Endothelial cell of umbilical vein (primary cell): Measurements from ENCODE around the gene ADH6. TPM values are rescaled to one million over a fixed set of nuclear protein-coding genes. Genes with fewer than 3 reads are reported as not detected.
"Not testable (repeated sequence)": the region's sequence is repeated elsewhere in the genome, so short reads cannot be mapped to it uniquely, and the experiment has no call there.

Experiments used
- BruUV-seq: library from RNA; stranded (reverse); fragments of 400-500 nt; replicated peaks from 2 replicates; lab custom pipeline; 2021; lab: Mats Ljungman, UMichigan
- CTCF ChIA-PET: fragments of 300-600, 350-600 bp; sonication (Branson Sonifier 250); formaldehyde crosslinking; loops from one replicate; lab custom pipeline; 2021; ENCODE audit warnings: antibody characterized with exemption, inconsistent platforms; lab: Charles Lee
- POLR2A ChIA-PET: fragments of 300-600, 350-600 bp; sonication (Branson Sonifier 250); formaldehyde crosslinking; loops from one replicate; lab custom pipeline; 2021; ENCODE audit warnings: antibody characterized with exemption, inconsistent platforms; lab: Charles Lee
- DNase-seq: peaks from one replicate; pipeline ENCODE4 v3.0.0-alpha.2; 2011; ENCODE audit warnings: low read depth, low spot score
- FAIRE-seq: peaks from 2 replicates; lab custom pipeline; 2011; peaks lifted over from hg19 to GRCh38; lab: Jason Lieb, UNC
- H2AFZ ChIP-seq: 2 replicates; pipeline ENCODE4 v1.6.0; 2012; ENCODE audit warnings: low read depth, low read length, control low read depth, inconsistent platforms
- H3K27ac ChIP-seq: 2 replicates; pipeline ENCODE4 v1.5.1; 2011; ENCODE audit warnings: low read depth, mild to moderate bottlenecking, control low read depth, low read length, moderate library complexity; ENCODE audit not compliant: insufficient read depth
- H3K27me3 ChIP-seq, 2 experiments: 2 replicates each; pipeline versions ENCODE4 v1.6.0 to v1.6.1; 2011; ENCODE audit warnings: low read length in 2 of 2, mixed read lengths in 1 of 2; ENCODE audit not compliant: control insufficient read depth in 2 of 2, insufficient read depth in 2 of 2
- H3K36me3 ChIP-seq, 2 experiments: 2 replicates in 1 of 2; 3 replicates in 1 of 2; pipeline ENCODE4 v1.5.1; 2011; ENCODE audit warnings: low read length in 2 of 2, mild to moderate bottlenecking in 1 of 2, moderate library complexity in 1 of 2; ENCODE audit not compliant: control insufficient read depth in 2 of 2, insufficient read depth in 2 of 2; ENCODE audit errors: extremely low read depth in 1 of 2
- H3K4me1 ChIP-seq: 3 replicates; pipeline ENCODE4 v1.5.1; 2011; ENCODE audit warnings: mild to moderate bottlenecking, low read length; ENCODE audit not compliant: control insufficient read depth, insufficient read depth; ENCODE audit errors: extremely low read depth
- H3K4me2 ChIP-seq: 2 replicates; pipeline ENCODE4 v1.6.1; 2011; ENCODE audit warnings: low read length, control low read depth, mixed read lengths; ENCODE audit not compliant: insufficient read depth
- H3K4me3 ChIP-seq, 3 experiments: fragments of 200-600 bp in 1 of 3; sonication (generic), shearing (Covaris generic) in 1 of 3; replicated peaks in 1 of 3; 2 replicates each; pipeline ENCODE4 v1.5.1; 2011 to 2016; ENCODE audit warnings: control low read depth in 3 of 3, low read length in 3 of 3, mild to moderate bottlenecking in 2 of 3, inconsistent platforms in 1 of 3, low read depth in 1 of 3, moderate library complexity in 1 of 3; ENCODE audit not compliant: insufficient read depth in 1 of 3
- H3K79me2 ChIP-seq: 2 replicates; pipeline ENCODE4 v1.6.0; 2012; ENCODE audit warnings: low read length, inconsistent platforms; ENCODE audit not compliant: control insufficient read depth, insufficient read depth
- H3K9ac ChIP-seq: replicated peaks from 2 replicates; pipeline ENCODE3; 2011; ENCODE audit warnings: low read length, control low read depth; ENCODE audit not compliant: insufficient read depth; ENCODE audit errors: extremely low read depth
- H3K9me1 ChIP-seq: replicated peaks from 3 replicates; pipeline ENCODE4 v1.6.0; 2011; ENCODE audit warnings: mild to moderate bottlenecking, low read length; ENCODE audit not compliant: control insufficient read depth, insufficient read depth; ENCODE audit errors: extremely low read depth
- H3K9me3 ChIP-seq: replicated peaks from 2 replicates; pipeline ENCODE4 v1.5.1; 2012; ENCODE audit warnings: low read length, inconsistent platforms; ENCODE audit not compliant: control insufficient read depth, insufficient read depth
- H4K20me1 ChIP-seq: replicated peaks from 2 replicates; pipeline ENCODE3; 2011; ENCODE audit warnings: mild to moderate bottlenecking, low read length; ENCODE audit not compliant: control insufficient read depth, insufficient read depth; ENCODE audit errors: extremely low read depth
- EZH2 ChIP-seq: IDR thresholded peaks from 2 replicates; pipeline ENCODE4 v1.6.1; 2012; ENCODE audit warnings: borderline replicate concordance, low read depth, mild to moderate bottlenecking, moderate library complexity, low read length, inconsistent platforms; ENCODE audit not compliant: severe bottlenecking
- GATA2 ChIP-seq: IDR thresholded peaks from 2 replicates; pipeline ENCODE4 v1.7.0; 2011; ENCODE audit warnings: low read depth, mild to moderate bottlenecking, moderate library complexity, mixed read lengths, low read length; ENCODE audit not compliant: insufficient read length, insufficient read depth
- POLR2AphosphoS5 ChIP-seq: IDR thresholded peaks from 2 replicates; pipeline ENCODE4 v1.6.1; 2012; ENCODE audit warnings: low read depth, mild to moderate bottlenecking, control low read depth, low read length, moderate library complexity; ENCODE audit not compliant: insufficient read depth
- dilution Hi-C: fragments of 300-500 bp; cut with MboI; formaldehyde crosslinking; loops from one replicate; pipeline ENCODE4 v1.15.0; 2019; ENCODE audit warnings: low sequenced_read_pairs; ENCODE audit not compliant: extremely low pct_ligation_motif_present
- intact Hi-C: fragments of 100-400 bp; cut with micrococcal nuclease; formaldehyde crosslinking; loops from one replicate; pipeline ENCODE4 v1.10.0; 2022
- polyA plus RNA-seq, 4 experiments: library from polyadenylated mRNA; depleted of rRNA in 3 of 4; stranded (reverse) in 3 of 4; unstranded in 1 of 4; fragments of >200 nt; gene quantifications; 2 replicates each; pipeline versions ENCODE4 v1.2.1 to v1.2.3, GENCODE V29; 2011 to 2012; ENCODE audit warnings: missing spikeins in 1 of 4
- total RNA-seq: library from RNA; stranded (reverse); gene quantifications from 2 replicates; pipeline ENCODE4 v1.2.3, GENCODE V29; 2021

ADH6 gene
- total and polyA plus RNA-seq, 2 donors (not counting 3 experiments of a cell fraction or from before 2014, with no cell fraction given), result not detected

DNA sequence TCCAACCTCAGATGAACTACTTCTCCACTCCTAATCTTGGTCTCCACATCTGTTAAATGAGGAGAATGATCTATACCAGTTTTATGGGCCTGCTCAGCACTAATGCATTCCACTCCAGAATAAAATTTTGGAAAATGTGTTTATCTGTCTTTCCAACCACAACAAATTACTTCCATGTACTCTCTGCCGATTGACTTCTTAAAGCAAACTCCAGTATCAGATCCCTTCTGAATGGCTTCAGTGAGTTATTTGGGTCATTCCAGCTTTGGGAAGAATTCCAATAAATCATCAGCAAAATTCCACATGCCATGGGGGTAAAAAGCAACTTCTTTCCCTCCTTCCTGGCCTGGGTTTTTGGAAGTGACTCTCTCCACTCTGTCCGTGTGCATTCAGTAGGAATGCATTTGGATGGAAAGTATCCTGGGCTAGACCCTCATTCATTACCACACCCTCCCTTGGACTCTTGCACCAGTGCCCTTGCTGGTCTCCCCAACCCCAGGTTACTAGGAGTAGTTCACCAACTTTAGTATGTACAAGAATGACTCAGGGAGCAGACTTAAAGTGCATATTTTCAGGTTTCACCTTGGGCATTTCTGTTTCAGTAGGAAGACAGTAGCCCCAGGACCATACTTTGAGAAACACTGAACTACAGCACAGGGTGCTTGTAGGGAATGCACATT, 15.4 kb upstream of the ADH6 start:
- Histone ChIP-seq H3K4me1 (no peaks in the 10 kb centered on the region), H2AFZ (no peak overlapping the region), H3K9ac (no peak overlapping the region), H3K79me2 (no peaks in the 10 kb centered on the region), H3K4me3 (no peak overlapping the region), H3K9me3 (no peaks in the 10 kb centered on the region), H3K27me3 (no peaks in the 10 kb centered on the region), H4K20me1 (no peaks in the 10 kb centered on the region), H3K4me2 (no peak overlapping the region), H3K36me3 (no peaks in the 10 kb centered on the region), H3K27ac (no peak overlapping the region), H3K9me1 (no peaks in the 10 kb centered on the region)
- dilution Hi-C loops (no loop called here), intact Hi-C loops (no loop called here)
- TF ChIP-seq POLR2AphosphoS5, result no peak
- TF ChIP-seq EZH2, result no peak
- TF ChIP-seq GATA2, result no peak
- POLR2A ChIA-PET, result no interaction called here
- no peak for DNase-seq
- CTCF ChIA-PET, result no interaction called here
- no peak for FAIRE-seq
- BruUV-seq, result no TSS peak

DNA sequence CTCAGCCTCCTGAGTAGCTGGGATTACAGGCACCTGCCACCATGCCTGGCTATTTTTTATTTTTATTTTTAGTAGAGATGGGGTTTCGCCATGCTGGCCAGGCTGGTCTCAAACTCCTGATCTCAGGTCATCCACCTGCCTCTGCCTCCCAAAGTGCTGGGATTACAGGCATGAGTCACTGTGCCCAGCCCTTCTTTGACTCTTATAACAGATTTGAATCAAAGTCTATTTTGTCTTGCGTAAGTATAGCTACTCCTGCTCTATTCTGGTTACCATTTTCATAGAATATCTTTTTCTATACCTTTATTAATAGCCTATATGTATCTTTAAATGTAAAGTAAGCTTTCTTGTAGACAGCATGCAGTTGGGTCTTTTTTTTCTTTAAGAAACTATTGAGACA, 14.4 kb upstream of the ADH6 start:
- H3K9me3 ChIP-seq, H3K9ac ChIP-seq, FAIRE-seq, BruUV-seq, CTCF ChIA-PET, intact Hi-C loops, H3K9me1 ChIP-seq, H2AFZ ChIP-seq, H3K36me3 ChIP-seq, H3K4me1 ChIP-seq, H3K4me3 ChIP-seq, DNase-seq, H4K20me1 ChIP-seq, H3K4me2 ChIP-seq, H3K27me3 ChIP-seq, H3K79me2 ChIP-seq, POLR2A ChIA-PET, dilution Hi-C loops, H3K27ac ChIP-seq: not testable (repeated sequence)

DNA sequence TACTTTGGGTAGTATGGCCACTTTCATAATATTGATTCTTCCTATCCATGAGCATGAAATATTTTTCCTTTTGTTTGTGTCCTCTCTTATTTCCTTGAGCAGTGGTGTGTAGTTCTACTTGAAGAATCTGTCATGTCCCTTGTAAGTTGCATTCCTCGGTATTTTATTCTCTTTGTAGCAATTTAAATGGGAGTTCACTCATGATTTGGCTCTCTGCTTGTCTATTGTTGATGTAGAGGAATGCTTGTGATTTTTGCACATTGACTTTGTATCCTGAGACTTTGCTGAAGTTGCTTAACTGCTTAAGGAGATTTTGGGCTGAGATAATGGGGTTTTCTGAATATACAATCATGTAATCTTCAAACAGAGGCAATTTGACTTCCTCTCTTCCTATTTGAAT, 9.7 kb upstream of the ADH6 start:
- CTCF ChIA-PET, dilution Hi-C loops, H3K9ac ChIP-seq, intact Hi-C loops, H2AFZ ChIP-seq, H3K4me3 ChIP-seq, H4K20me1 ChIP-seq, H3K27ac ChIP-seq, H3K79me2 ChIP-seq, H3K4me2 ChIP-seq, H3K4me1 ChIP-seq, DNase-seq, POLR2A ChIA-PET, H3K9me3 ChIP-seq, BruUV-seq, H3K9me1 ChIP-seq, H3K36me3 ChIP-seq, FAIRE-seq, H3K27me3 ChIP-seq: not testable (repeated sequence)

DNA sequence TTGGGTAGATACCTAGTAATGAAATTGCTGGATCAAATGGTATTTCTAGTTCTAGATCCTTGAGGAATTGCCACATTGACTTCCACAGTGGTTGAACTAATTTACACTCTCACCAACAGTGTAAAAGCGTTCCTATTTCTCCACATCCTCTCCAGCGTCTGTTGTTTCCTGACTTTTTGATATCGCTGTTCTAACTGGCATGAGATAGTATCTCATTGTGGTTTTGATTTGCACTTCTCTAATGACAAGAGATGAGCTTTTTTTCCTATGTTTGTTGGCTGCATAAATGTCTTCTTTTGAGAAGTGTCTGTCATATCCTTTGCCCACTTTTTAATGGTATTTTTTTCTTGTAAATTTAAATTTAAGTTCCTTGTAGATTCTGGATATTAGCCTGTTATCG, 8.6 kb upstream of the ADH6 start:
- BruUV-seq, H3K4me1 ChIP-seq, intact Hi-C loops, H3K9me3 ChIP-seq, CTCF ChIA-PET, H3K79me2 ChIP-seq, POLR2A ChIA-PET, H3K9me1 ChIP-seq, H3K4me2 ChIP-seq, H3K27ac ChIP-seq, H2AFZ ChIP-seq, H4K20me1 ChIP-seq, dilution Hi-C loops, H3K27me3 ChIP-seq, H3K4me3 ChIP-seq, H3K9ac ChIP-seq, H3K36me3 ChIP-seq, FAIRE-seq, DNase-seq: not testable (repeated sequence)
